Adipocyte (in vitro differentiated cells): ENCODE data around the gene PLXNA4.

Source experiments
- DNase-seq: peaks from one replicate; pipeline ENCODE4 v3.0.0-alpha.2; 2015; ENCODE audit warnings: low read depth
- H3K27me3 ChIP-seq: replicated peaks from 2 replicates; pipeline ENCODE4 v1.7.0; 2013; ENCODE audit warnings: mild to moderate bottlenecking, low read length, moderate library complexity; ENCODE audit not compliant: control insufficient read depth, insufficient read depth
- H3K36me3 ChIP-seq: 2 replicates; pipeline ENCODE4 v1.7.0; 2013; ENCODE audit warnings: low read length, mild to moderate bottlenecking, moderate library complexity; ENCODE audit not compliant: control insufficient read depth, insufficient read depth, severe bottlenecking
- H3K4me1 ChIP-seq: 2 replicates; pipeline ENCODE4 v1.7.0; 2013; ENCODE audit warnings: mild to moderate bottlenecking, low read length, moderate library complexity; ENCODE audit not compliant: control insufficient read depth, insufficient read depth
- H3K4me3 ChIP-seq: 2 replicates; pipeline ENCODE4 v1.7.0; 2013; ENCODE audit warnings: mild to moderate bottlenecking, low read length, moderate library complexity
- H3K9ac ChIP-seq: 2 replicates; pipeline ENCODE4 v1.7.0; 2013; ENCODE audit warnings: mild to moderate bottlenecking, low read length, moderate library complexity
- H3K9me3 ChIP-seq: 2 replicates; pipeline ENCODE4 v1.7.0; 2013; ENCODE audit warnings: mild to moderate bottlenecking, low read length, moderate library complexity; ENCODE audit not compliant: control insufficient read depth

The PLXNA4 gene

GRCh38 chr7:132379292-132379691 is 197.0 kb downstream of the PLXNA4 start:
- Histone ChIP-seq H3K36me3 (no peaks in the 10 kb centered on the region), H3K9me3 (no peaks in the 10 kb centered on the region), H3K4me3 (peak overlapping the region; percentile 45), H3K27me3 (no peaks in the 10 kb centered on the region), H3K4me1 (peaks cover 65% of the 10 kb centered on the region), H3K9ac (peak overlapping the region; percentile 76)
- no peak for DNase-seq

GRCh38 chr7:132377703-132378584 is 198.3 kb downstream of the PLXNA4 start:
- H3K9ac ChIP-seq = peak overlapping the region; percentile 77
- H3K4me1 ChIP-seq = peaks cover 67% of the 10 kb centered on the region
- H3K36me3 ChIP-seq = no peaks in the 10 kb centered on the region
- DNase-seq = no peak
- no peaks in the 10 kb centered on the region for H3K9me3 ChIP-seq
- H3K4me3 ChIP-seq = peak overlapping the region; percentile 30
- H3K27me3 ChIP-seq = no peaks in the 10 kb centered on the region

- H3K4me3 ChIP-seq = peak overlapping the region; percentile 31
- H3K27me3 ChIP-seq = no peaks in the 10 kb centered on the region
- peak overlapping the region; percentile 77 for H3K9ac ChIP-seq
- no peak for DNase-seq
- H3K9me3 ChIP-seq = no peaks in the 10 kb centered on the region
- peaks cover 70% of the 10 kb centered on the region for H3K4me1 ChIP-seq
- no peaks in the 10 kb centered on the region for H3K36me3 ChIP-seq
Observed at GRCh38 chr7:132377015-132377414, 199.3 kb downstream of the PLXNA4 start.

GRCh38 chr7:132376361-132377013 is 199.8 kb downstream of the PLXNA4 start:
- Histone ChIP-seq H3K4me1 (peaks cover 65% of the 10 kb centered on the region), H3K27me3 (no peaks in the 10 kb centered on the region), H3K9ac (peak overlapping the region; percentile 77), H3K36me3 (no peaks in the 10 kb centered on the region), H3K4me3 (peak overlapping the region; percentile 31), H3K9me3 (no peaks in the 10 kb centered on the region)
- no peak for DNase-seq

DNA sequence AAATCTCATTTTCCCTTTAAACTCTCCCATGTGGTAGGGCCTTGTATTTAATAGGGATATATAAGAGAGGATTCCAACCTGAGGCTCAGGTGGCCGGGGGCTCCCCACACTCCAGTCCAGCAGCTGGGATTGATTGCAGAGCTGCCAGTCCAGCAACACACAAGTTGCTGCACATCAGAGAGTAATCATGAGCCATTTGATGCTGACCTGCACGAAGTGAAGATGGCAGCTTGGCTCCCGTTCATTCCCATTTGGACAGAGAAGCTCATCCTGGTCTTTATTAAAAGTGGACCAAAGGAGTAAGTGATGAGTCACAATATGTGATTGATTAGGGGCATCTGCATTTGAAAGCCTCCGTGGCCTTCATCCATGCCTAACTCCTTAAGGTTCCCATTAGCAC is 202.4 kb downstream of the PLXNA4 start:
- Histone ChIP-seq H3K4me1 (peaks cover 42% of the 10 kb centered on the region), H3K36me3 (no peaks in the 10 kb centered on the region), H3K4me3 (no peak overlapping the region), H3K9me3 (no peaks in the 10 kb centered on the region), H3K27me3 (no peaks in the 10 kb centered on the region), H3K9ac (no peak overlapping the region)
- no peak for DNase-seq

DNA sequence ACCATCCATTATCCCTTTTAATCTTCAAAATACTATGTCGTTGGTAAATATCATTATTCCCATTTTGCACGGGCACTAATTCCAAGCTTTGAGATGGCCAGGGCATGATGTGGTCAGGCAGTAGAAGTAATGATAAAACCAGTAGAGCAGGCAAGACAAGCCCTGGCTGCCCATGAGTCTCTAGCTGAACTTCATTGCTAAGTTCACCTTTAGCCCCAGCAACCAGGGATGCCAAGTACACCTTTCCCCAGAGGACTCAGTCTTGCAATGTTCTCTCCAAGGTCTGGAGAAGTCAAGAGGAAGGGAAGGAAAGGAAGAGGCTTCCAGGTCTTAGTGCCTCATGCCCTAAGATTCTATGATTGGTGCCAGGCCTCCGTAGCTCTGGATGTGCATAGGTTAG is 203.2 kb downstream of the PLXNA4 start:
- DNase-seq = no peak
- Histone ChIP-seq H3K36me3 (no peaks in the 10 kb centered on the region), H3K27me3 (no peaks in the 10 kb centered on the region), H3K4me1 (peaks cover 33% of the 10 kb centered on the region), H3K9me3 (no peaks in the 10 kb centered on the region), H3K4me3 (no peak overlapping the region), H3K9ac (no peak overlapping the region)

DNA sequence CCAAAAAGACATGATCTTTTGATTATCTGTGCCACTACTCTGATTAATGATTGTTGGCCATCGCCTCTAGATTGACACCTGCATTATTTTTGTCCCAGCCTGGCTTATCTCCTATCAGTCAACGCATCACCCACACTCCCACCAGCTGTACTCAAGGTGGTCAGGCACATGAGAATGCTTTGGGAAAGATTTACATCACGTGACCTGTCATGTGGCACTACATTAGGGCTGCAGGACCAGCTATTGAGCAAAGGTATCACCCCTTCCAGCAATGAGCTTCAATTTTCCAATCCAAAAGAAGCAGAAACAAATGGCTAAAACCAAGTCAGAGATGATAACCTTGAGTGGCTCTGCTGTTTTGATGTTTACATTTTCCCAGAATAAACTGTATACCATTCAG is 204.3 kb downstream of the PLXNA4 start:
- Histone ChIP-seq H3K9me3 (no peaks in the 10 kb centered on the region), H3K4me3 (no peak overlapping the region), H3K36me3 (no peaks in the 10 kb centered on the region), H3K27me3 (no peaks in the 10 kb centered on the region), H3K4me1 (peaks cover 22% of the 10 kb centered on the region), H3K9ac (no peak overlapping the region)
- no peak for DNase-seq

DNA sequence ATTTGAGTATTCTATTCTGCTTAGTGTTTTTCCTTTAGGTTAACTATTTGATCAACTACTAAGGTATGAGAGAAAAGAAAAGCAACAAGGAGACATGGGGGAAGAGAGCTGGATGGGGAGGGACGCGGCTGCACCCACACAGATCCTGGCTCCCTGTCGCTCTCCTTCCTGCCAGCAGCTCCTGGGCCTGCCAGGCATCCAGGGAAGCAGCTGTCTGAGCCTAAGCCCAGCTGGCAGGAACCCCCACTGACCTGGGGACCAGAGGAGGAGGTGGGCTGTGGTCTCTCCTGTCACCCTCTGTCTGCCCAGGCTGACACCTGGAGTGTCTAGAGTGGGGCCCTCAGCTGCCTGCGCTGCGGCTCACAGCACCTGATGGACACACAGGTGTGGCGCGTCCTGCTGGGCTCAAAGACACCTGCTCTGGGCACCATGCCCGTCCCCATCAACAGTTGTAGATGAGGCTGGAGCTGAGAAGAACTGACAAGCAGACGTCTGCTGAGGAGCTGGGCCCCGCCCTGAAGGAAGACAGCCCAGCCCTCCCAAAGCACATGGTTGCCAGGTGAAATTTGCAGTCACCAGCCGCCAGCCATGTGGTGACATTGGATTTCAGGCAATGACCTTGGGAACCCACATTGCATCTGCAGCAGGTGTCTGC is 207.9 kb downstream of the PLXNA4 start:
- H3K27me3 ChIP-seq = no peaks in the 10 kb centered on the region
- H3K9me3 ChIP-seq = no peaks in the 10 kb centered on the region
- H3K4me3 ChIP-seq = no peak overlapping the region
- no peak for DNase-seq
- peaks cover 6% of the 10 kb centered on the region for H3K4me1 ChIP-seq
- no peak overlapping the region for H3K9ac ChIP-seq
- no peaks in the 10 kb centered on the region for H3K36me3 ChIP-seq

DNA sequence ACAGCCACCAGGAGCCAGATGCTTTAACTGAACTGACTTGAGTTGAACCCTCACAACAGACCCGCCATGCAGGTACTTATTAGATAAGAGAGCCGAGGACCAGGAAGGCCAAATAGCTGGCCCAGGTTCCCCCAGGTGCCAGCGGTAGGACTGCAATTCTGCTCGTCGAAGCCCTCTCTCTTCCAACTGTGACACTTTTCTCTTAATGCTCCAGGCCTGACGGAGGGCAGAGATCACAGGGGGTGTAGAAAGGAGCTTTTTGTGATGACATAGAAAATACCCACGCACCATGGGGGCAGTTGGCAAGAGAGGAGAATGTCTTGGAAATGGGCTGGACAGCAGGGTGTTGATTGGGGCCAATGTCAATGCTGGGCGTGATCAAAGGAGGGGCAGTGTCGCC is 208.5 kb downstream of the PLXNA4 start:
- Histone ChIP-seq H3K27me3 (no peaks in the 10 kb centered on the region), H3K36me3 (no peaks in the 10 kb centered on the region), H3K4me3 (no peak overlapping the region), H3K9me3 (no peaks in the 10 kb centered on the region), H3K4me1 (peaks cover 3% of the 10 kb centered on the region), H3K9ac (no peak overlapping the region)
- DNase-seq = no peak

GRCh38 chr7:132367004-132367403 is 209.3 kb downstream of the PLXNA4 start:
- Histone ChIP-seq H3K27me3 (no peaks in the 10 kb centered on the region), H3K4me3 (no peak overlapping the region), H3K9ac (no peak overlapping the region), H3K4me1 (no peaks in the 10 kb centered on the region), H3K36me3 (no peaks in the 10 kb centered on the region), H3K9me3 (no peaks in the 10 kb centered on the region)
- DNase-seq = no peak

GRCh38 chr7:132364226-132364625 is 212.0 kb downstream of the PLXNA4 start:
- no peaks in the 10 kb centered on the region for H3K9me3 ChIP-seq
- no peak overlapping the region for H3K4me3 ChIP-seq
- no peaks in the 10 kb centered on the region for H3K4me1 ChIP-seq
- H3K36me3 ChIP-seq = no peaks in the 10 kb centered on the region
- DNase-seq = no peak
- no peak overlapping the region for H3K9ac ChIP-seq
- H3K27me3 ChIP-seq = no peaks in the 10 kb centered on the region
